Right lobe of liver (tissue), 4 donors: ENCODE results near the gene COX20.

Source experiments
- CTCF ChIP-seq, 4 donors: fragments of 200-600 bp in 3 of 4; fragments of 450-650 bp in 1 of 4; IDR thresholded peaks; one replicate each; pipeline versions ENCODE4 v1.5.1 to v1.8.0; 2016 to 2022; ENCODE audit warnings: antibody characterized with exemption in 4 of 4, mild to moderate bottlenecking in 2 of 4
- POLR2A ChIP-seq: fragments of 450-650 bp; IDR thresholded peaks from one replicate; pipeline ENCODE4 v1.6.1; 2017; ENCODE audit warnings: antibody characterized with exemption, mild to moderate bottlenecking
- donor health status: DM: no; HTN: no; CAD: no.
- donor health status: DM: no; HTN: no; CAD: no.
- donor health status: DM: no; HTN: yes; CAD: no.

- TF ChIP-seq CTCF (IDR thresholded peaks at IDR 0.05) (no peak), POLR2A (no peak)
Measured at GRCh38 chr1:244869950-244870349, 34.5 kb downstream of the COX20 start.
